ENCODE results near the gene NABP1. TPM values are rescaled to one million over a fixed set of nuclear protein-coding genes. Genes with fewer than 3 reads are reported as not detected.

Gene NABP1
- total RNA-seq = 27.3 and 53.0 TPM in 2 replicates

GRCh38 chr2:191677646-191678436, at the start of gene NABP1:
Gene NABP1, plus strand, starts transcription at chr2:191678136. Its CDS starts 479 bp downstream, at chr2:191678615.

Other genes starting within 250 kb of the NABP1 start
- 11.5 and 108 TPM in 2 replicates for gene CAVIN2, start 169.0 kb downstream of the NABP1 start, total RNA-seq

Data from pericardium fibroblast (primary cell).